K562 (cell line): ENCODE results near the gene LMF2. TPM values are rescaled to one million over a fixed set of nuclear protein-coding genes. Genes with fewer than 3 reads are reported as not detected.

Experiments used
- ATAC-seq: fragments of 200-7000 bp; cut with Tn5 transposase; 3 replicates; pipeline ENCODE4 v1.9.1; 2020; ENCODE audit warnings: moderate library complexity
- BruUV-seq: library from RNA; stranded (reverse); fragments of 400-500 nt; replicated peaks from 2 replicates; lab custom pipeline; 2021; lab: Mats Ljungman, UMichigan
- CTCF ChIA-PET: fragments of 300-600 bp; formaldehyde crosslinking; extraction: SDS; loops from one replicate; lab custom pipeline; 2021; ENCODE audit warnings: low intra/inter-chr PET ratio; lab: Yijun Ruan, JAX
- POLR2A ChIA-PET: fragments of 300-600, 350-650 bp; sonication (Branson Sonifier 250); formaldehyde crosslinking; extraction: SDS; loops from one replicate; lab custom pipeline; 2021; ENCODE audit warnings: antibody characterized with exemption, inconsistent platforms; lab: Yijun Ruan, JAX
- DNase-seq, 4 experiments: peaks; one replicate each; pipeline versions ENCODE4 v3.0.0 to v3.0.0-alpha.2; 2011 to 2018; ENCODE audit warnings: low spot score in 3 of 4, mixed read lengths in 3 of 4; ENCODE audit errors: extremely low read depth in 1 of 4
- FAIRE-seq: peaks from 2 replicates; lab custom pipeline; 2011; peaks lifted over from hg19 to GRCh38; lab: Jason Lieb, UNC
- H2AFZ ChIP-seq: 2 replicates; pipeline ENCODE4 v1.6.0; 2011; ENCODE audit warnings: low read depth, low read length, control low read depth, inconsistent platforms
- H3K27ac ChIP-seq: fragments of 200-600 bp; 3 replicates; pipeline ENCODE4 v1.8.0; 2011; ENCODE audit warnings: low read depth, mild to moderate bottlenecking, control low read depth, inconsistent platforms, low read length, moderate library complexity, mixed read lengths; ENCODE audit errors: extremely low read depth
- H3K27me3 ChIP-seq, 2 experiments: fragments of 300-600 bp in 1 of 2; 2 replicates in 1 of 2; 3 replicates in 1 of 2; pipeline versions ENCODE4 v1.6.0 to v1.8.0; 2011; ENCODE audit warnings: inconsistent platforms in 2 of 2, low read length in 2 of 2, mild to moderate bottlenecking in 1 of 2, mixed read lengths in 1 of 2, moderate library complexity in 1 of 2; ENCODE audit not compliant: control insufficient read depth in 2 of 2, insufficient read depth in 2 of 2
- H3K36me3 ChIP-seq: fragments of 300-600 bp; 3 replicates; pipeline ENCODE4 v1.8.0; 2011; ENCODE audit warnings: mild to moderate bottlenecking, low read length, inconsistent platforms; ENCODE audit not compliant: control insufficient read depth, insufficient read depth
- H3K4me1 ChIP-seq, 2 experiments: fragments of 200-600 bp in 1 of 2; replicated peaks in 1 of 2; 2 replicates in 1 of 2; 3 replicates in 1 of 2; pipeline versions ENCODE4 v1.5.1 to v1.8.0; 2011; ENCODE audit warnings: inconsistent platforms in 2 of 2, low read length in 2 of 2, mild to moderate bottlenecking in 1 of 2, mixed read lengths in 1 of 2, moderate library complexity in 1 of 2; ENCODE audit not compliant: control insufficient read depth in 2 of 2, insufficient read depth in 2 of 2
- H3K4me2 ChIP-seq: 2 replicates; pipeline ENCODE4 v1.6.1; 2011; ENCODE audit warnings: low read length, control low read depth, inconsistent platforms, mixed read lengths; ENCODE audit not compliant: insufficient read depth
- H3K4me3 ChIP-seq: fragments of 200-600 bp; sonication (generic), shearing (Covaris generic); 2 replicates; pipeline ENCODE4 v1.5.1; 2016; ENCODE audit warnings: control low read depth, inconsistent platforms
- H3K79me2 ChIP-seq: fragments of 200-600 bp; 3 replicates; pipeline ENCODE4 v1.8.0; 2011; ENCODE audit warnings: low read length, inconsistent platforms; ENCODE audit not compliant: control insufficient read depth, insufficient read depth
- H3K9ac ChIP-seq, 2 experiments: 2 replicates each; pipeline versions ENCODE4 v1.6.0 to v1.6.1; 2011; ENCODE audit warnings: low read depth in 2 of 2, low read length in 2 of 2, control low read depth in 1 of 2, inconsistent platforms in 1 of 2, mild to moderate bottlenecking in 1 of 2, mixed read lengths in 1 of 2; ENCODE audit not compliant: insufficient read depth in 1 of 2
- H3K9me1 ChIP-seq: one replicate; pipeline ENCODE4 v1.6.0; 2011; ENCODE audit warnings: inconsistent platforms, mild to moderate bottlenecking, low read length, moderate library complexity; ENCODE audit not compliant: control insufficient read depth, insufficient read depth
- H3K9me3 ChIP-seq: replicated peaks from 2 replicates; pipeline ENCODE4 v1.5.1; 2011; ENCODE audit warnings: low read depth, low read length, inconsistent platforms; ENCODE audit not compliant: control insufficient read depth, insufficient read depth
- H4K20me1 ChIP-seq: replicated peaks from 2 replicates; pipeline ENCODE4 v1.6.1; 2011; ENCODE audit warnings: low read length, inconsistent platforms, mixed read lengths; ENCODE audit not compliant: control insufficient read depth, insufficient read depth
- FOXP4 ChIP-seq: sonication (generic); formaldehyde crosslinking; IDR thresholded peaks from 2 replicates; pipeline ENCODE4 v1.8.0; 2022; ENCODE audit warnings: mild to moderate bottlenecking, missing genetic modification reagents, borderline replicate concordance
- HDAC1 ChIP-seq, 2 experiments: fragments of 450-650 bp; IDR thresholded peaks; 2 replicates each; pipeline ENCODE4 v1.6.1; 2016 to 2017; ENCODE audit warnings: inconsistent platforms in 1 of 2, mild to moderate bottlenecking in 1 of 2, moderate library complexity in 1 of 2
- JUN ChIP-seq, 2 experiments: sonication (generic) in 1 of 2; formaldehyde crosslinking in 1 of 2; IDR thresholded peaks; 2 replicates each; pipeline versions ENCODE4 v1.6.1 to v1.8.0; 2012 to 2022; ENCODE audit warnings: borderline replicate concordance in 2 of 2, mild to moderate bottlenecking in 2 of 2, improper control_type of control experiment in 1 of 2, low read depth in 1 of 2, low read length in 1 of 2, missing genetic modification reagents in 1 of 2
- RBFOX2 ChIP-seq: fragments of 200-400 bp; formaldehyde crosslinking; IDR thresholded peaks from 2 replicates; pipeline ENCODE4 v1.6.1; 2017; ENCODE audit warnings: low read depth, mild to moderate bottlenecking, low read length, moderate library complexity
- ZNF280A ChIP-seq: fragments of 450-650 bp; IDR thresholded peaks from 2 replicates; pipeline ENCODE4 v1.6.1; 2018; ENCODE audit warnings: mild to moderate bottlenecking, low read depth; ENCODE audit not compliant: partially characterized antibody
- WGBS: fragments of 100-300 bp; shearing (Covaris generic); methylation state at CpG from one replicate; pipeline ENCODE4 v1.1.6; 2016; ENCODE audit warnings: low coverage, mixed read lengths; ENCODE audit not compliant: insufficient coverage; ENCODE audit errors: missing lambda C conversion rate; 5-methylcytosine and 5-hydroxymethylcytosine counted together
- in situ Hi-C: fragments of 300-500 bp; cut with MboI; formaldehyde crosslinking; loops from 4 replicates; pipeline ENCODE4 v1.15.0; 2018; ENCODE audit warnings: inconsistent platforms, mixed read lengths
- intact Hi-C: fragments of 100-400 bp; cut with micrococcal nuclease; formaldehyde crosslinking; loops from 2 replicates; pipeline ENCODE4 v1.14.2; 2022
- polyA plus RNA-seq, 8 experiments: library from polyadenylated mRNA; depleted of rRNA in 4 of 8; stranded (reverse) in 5 of 8; unstranded in 3 of 8; fragments of >200 nt; fragmentation: Nextera tagmentation in 2 of 8; fragmentation: Illumina TruSeq in 1 of 8; extraction: Ambion mirVana in 2 of 8; extraction: Trizol in 1 of 8; gene quantifications; 2 replicates each; pipeline versions ENCODE4 v1.2.1 to v1.2.3, GENCODE V29; 2011 to 2014; ENCODE audit warnings: inconsistent platforms in 1 of 8, missing spikeins in 1 of 8
- total RNA-seq, 7 experiments: library from RNA; depleted of rRNA in 6 of 7; stranded (reverse); fragments of >200 nt in 6 of 7; fragmentation: Illumina TruSeq in 2 of 7; extraction: Trizol in 2 of 7; gene quantifications; 2 replicates each; pipeline versions ENCODE4 v1.2.1 to v1.2.3, GENCODE V29; 2011 to 2021; ENCODE audit warnings: low replicate concordance in 1 of 7
- TF ChIP-seq, protein P1 (sequence below), 2 experiments: fragments of 450-650 bp; IDR thresholded peaks; 2 replicates each; pipeline ENCODE4 v1.6.1; 2016; ENCODE audit warnings: mild to moderate bottlenecking in 2 of 2, borderline replicate concordance in 1 of 2, low read depth in 1 of 2, moderate library complexity in 1 of 2

LMF2 gene
- total and polyA plus RNA-seq, 9 of the 15 experiments (the other 6 are each of a cell fraction or from before 2014, with no cell fraction given) = 0.08 to 37.1 (median 7.6) TPM

DNA sequence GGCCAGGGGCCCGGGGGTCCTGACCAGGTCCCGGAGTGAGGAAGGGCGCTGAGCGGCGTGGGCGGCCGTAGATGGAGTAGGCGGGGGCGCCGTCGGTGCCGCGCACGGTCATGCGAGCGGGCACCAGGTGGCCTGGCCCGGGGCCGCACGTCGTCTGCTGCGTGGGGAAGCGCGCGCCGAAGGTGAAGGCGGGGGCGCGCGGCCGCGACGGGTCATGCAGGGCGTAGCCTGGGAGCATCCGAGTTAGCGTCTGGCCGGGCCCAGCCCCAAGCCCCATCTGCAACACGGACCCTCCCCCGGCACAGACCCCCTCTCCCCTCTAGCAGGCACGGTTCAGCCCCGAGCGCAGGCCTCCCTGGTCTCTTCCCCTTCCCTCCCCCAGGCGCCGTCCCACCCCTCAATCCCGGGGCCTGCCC lies 24.1 kb upstream of the LMF2 start:
- WGBS = no CpG with 5 or more reads among the region's 44 CpGs
- no peak overlapping the region for H3K27ac ChIP-seq
- no peaks in the 10 kb centered on the region for H3K9me1 ChIP-seq
- H3K79me2 ChIP-seq = peaks cover 7% of the 10 kb centered on the region; the same call in 2 of the 3 replicates
- no peak for DNase-seq
- no peaks in the 10 kb centered on the region for H3K27me3 ChIP-seq
- no peak overlapping the region for H3K9ac ChIP-seq
- CTCF ChIA-PET = no interaction called here
- intact Hi-C loops = no loop called here
- H3K4me3 ChIP-seq = no peak overlapping the region
- no peaks in the 10 kb centered on the region for H3K36me3 ChIP-seq
- FAIRE-seq = no peak
- no peak for ATAC-seq
- no TSS peak for BruUV-seq
- in situ Hi-C loops = no loop called here
- POLR2A ChIA-PET = no interaction called here
- H2AFZ ChIP-seq = no peak overlapping the region
- H3K9me3 ChIP-seq = 0 out of 2 replicates have a peak, but pooled peaks cover 2% of the 10 kb centered on the region
- H3K4me1 ChIP-seq = peaks cover 17 to 46% of the 10 kb centered on the region in 2 experiments; a peak in 4 of 5 replicates
- H3K4me2 ChIP-seq = no peak overlapping the region
- no peaks in the 10 kb centered on the region for H4K20me1 ChIP-seq
- TF ChIP-seq ZNF280A (no peak), FOXP4 (no peak), HDAC1 (IDR thresholded peaks at IDR 0.05) (no peak), RBFOX2 (0 out of 2 replicates have a peak, but pooled peaks have one; percentile 21), JUN (IDR thresholded peaks at IDR 0.05; ENCODE audit: borderline replicate concordance, low read depth, low read length) (no peak), JUN (CRISPR knock-in tag; IDR thresholded peaks at IDR 0.05; ENCODE audit: borderline replicate concordance) (no peak)
- TF ChIP-seq, protein P1, sequence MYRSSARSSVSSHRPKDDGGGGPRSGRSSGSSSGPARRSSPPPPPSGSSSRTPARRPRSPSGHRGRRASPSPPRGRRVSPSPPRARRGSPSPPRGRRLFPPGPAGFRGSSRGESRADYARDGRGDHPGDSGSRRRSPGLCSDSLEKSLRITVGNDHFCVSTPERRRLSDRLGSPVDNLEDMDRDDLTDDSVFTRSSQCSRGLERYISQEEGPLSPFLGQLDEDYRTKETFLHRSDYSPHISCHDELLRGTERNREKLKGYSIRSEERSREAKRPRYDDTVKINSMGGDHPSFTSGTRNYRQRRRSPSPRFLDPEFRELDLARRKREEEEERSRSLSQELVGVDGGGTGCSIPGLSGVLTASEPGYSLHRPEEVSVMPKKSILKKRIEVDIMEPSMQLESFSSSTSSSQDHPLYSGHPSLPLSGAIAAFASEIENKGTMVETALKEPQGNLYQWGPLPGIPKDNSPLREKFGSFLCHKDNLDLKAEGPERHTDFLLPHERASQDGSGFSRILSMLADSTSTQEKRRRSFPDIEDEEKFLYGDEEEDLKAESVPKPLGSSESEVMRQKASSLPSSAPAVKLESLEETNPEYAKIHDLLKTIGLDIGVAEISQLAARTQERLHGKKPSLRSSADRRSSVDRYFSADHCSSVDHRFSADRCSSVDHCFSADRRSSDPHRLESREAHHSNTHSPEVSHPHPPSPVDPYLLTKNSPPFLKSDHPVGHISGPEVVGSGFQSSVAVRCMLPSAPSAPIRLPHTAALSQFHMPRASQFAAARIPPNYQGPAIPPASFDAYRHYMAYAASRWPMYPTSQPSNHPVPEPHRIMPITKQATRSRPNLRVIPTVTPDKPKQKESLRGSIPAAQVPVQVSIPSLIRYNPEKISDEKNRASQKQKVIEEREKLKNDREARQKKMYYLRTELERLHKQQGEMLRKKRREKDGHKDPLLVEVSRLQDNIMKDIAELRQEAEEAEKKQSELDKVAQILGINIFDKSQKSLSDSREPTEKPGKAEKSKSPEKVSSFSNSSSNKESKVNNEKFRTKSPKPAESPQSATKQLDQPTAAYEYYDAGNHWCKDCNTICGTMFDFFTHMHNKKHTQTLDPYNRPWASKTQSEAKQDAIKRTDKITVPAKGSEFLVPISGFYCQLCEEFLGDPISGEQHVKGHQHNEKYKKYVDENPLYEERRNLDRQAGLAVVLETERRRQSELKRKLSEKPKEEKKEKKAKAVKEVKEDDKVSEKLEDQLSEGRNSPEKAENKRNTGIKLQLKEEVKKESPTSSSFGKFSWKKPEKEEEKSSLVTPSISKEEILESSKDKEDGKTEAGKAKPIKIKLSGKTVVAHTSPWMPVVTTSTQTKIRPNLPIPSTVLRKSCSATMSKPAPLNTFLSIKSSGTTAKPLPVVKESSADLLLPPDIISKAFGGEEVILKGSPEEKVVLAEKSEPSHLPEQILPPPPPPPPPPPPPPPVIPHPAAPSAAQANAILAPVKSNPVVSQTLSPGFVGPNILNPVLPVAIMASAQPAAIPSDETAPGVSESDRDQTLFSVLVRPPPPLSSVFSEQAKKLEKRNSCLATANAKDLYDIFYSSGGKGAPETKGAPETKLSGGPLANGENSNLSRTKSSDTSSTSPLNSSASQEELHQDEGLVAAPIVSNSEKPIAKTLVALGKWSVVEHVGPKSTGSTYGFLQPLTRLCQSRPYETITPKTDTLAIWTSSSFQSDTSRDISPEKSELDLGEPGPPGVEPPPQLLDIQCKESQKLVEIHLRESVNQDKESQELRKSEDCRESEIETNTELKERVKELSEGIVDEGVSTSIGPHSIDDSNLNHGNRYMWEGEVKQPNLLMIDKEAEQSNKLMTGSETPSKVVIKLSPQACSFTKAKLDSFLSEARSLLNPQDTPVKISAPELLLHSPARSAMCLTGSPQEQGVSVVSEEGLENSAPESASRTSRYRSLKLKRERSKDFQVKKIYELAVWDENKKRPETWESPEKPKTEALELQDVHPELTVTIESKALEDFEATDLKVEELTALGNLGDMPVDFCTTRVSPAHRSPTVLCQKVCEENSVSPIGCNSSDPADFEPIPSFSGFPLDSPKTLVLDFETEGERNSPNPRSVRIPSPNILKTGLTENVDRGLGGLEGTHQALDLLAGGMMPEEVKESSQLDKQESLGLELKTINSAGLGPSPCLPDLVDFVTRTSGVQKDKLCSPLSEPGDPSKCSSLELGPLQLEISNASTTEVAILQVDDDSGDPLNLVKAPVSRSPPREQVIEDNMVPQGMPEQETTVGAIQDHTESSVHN (IDR thresholded peaks at IDR 0.05; ENCODE audit: borderline replicate concordance in 1 of 2, low read depth in 1 of 2) = no peak
